Non-pigmented ciliary epithelial cell (primary cell): ENCODE measurements around the gene PTGES3.
A peak's percentile ranks its signal among the peaks of the same experiment; 100 is the strongest.
"Not testable (repeated sequence)": the region's sequence is repeated elsewhere in the genome, so short reads cannot be mapped to it uniquely, and the experiment has no call there.

Experiments used
- DNase-seq: peaks from one replicate; pipeline ENCODE4 v3.0.0-alpha.2; 2010; ENCODE audit warnings: low read depth

PTGES3 gene, protein sequence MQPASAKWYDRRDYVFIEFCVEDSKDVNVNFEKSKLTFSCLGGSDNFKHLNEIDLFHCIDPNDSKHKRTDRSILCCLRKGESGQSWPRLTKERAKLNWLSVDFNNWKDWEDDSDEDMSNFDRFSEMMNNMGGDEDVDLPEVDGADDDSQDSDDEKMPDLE

DNA sequence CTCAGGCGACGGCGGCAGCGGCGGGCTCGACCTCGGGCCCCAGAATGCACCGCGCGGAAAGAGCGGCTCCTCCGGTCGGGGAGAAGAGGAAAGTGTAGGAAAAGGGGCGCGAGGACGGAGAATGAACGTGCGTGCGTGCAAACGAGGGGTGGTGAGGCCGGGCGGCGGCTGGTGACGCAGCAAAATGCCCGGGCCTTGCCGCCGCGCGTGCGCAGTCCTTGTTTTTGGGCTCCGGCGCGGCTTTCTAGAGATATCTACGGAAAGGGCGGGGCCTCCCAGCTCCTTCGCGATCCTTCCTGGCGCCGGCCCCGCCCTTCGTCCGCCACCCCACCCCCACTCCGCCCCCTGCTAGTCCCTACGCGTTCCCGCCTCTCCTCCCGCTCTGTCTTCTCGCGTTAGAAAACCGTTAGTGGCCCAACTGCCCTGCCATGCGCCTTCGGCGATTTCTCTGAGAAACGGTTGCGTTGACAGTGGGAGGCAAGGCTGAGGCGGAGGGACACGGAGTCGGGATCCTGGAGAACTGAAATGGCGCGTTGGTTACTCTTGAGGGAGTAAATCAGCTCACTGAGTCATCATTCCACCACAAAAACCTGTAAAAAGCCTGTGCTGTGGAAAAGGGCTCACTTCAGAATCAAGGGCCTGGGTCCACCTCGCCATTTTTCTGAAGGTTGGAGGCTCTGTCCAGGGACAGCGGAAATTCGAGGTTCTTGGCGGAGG, at the start of gene PTGES3:
Gene PTGES3 (minus strand): TSS at position 156 of the 717 bp plus-strand sequence. CDS start 285 bp downstream, outside the sequence.
- DNase-seq, result peak; percentile 87

DNA sequence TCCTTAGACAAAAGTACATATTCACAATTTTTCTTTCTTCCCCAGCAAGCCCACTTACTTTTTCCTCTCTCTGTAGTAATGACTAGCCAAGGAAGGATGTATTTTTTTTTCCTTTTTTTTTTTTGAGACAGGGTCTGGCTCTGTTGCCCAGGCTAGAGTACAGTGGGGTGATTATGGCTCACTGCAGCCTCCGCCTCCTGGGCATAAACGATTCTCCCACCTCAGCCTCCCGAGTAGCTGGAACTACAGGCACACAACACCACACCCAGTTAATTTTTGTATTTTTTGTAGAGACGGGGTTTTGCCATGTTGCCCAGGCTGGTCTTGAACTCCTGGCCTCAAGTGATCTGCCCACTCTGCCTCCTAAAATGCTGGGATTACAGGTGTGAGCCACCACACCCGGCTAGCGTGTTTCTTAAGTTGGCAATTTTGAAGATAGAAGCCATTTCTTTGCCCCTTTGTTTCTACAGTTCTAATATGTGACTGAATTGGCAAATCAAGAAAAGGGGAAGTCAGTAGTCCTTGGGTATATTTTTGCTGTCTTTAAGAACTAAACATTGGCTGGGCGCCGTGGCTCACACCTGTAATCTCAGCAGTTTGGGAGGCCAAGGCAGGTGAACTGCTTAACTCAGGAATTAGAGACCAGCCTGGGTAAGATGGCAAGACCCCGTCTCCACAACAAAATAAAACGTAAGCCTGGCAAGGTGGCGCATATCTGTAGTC, 40.2 kb upstream of the PTGES3 start:
- DNase-seq, result no peak

DNA sequence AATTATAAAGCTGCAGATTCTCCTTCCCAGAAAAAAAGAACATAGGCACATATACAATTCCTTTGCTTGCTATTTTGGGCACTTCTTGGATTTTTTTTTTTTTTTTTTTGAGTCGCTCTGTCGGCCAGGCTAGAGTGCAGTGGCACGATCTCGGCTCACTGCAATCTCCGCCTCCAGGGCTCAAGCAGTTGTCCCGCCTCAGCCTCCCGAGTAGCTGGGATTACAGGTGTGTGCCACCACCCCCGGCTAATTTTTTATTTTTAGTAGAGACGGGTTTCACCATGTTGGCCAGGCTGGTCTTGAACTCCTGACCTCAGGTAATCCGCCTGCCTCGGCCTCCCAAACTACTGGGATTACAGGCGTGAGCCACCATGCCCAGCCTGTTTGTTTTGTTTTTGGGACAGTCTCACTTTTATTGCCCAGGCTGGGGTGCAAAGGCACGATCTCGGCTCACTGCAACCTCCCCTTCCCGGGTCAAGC, 38.2 kb upstream of the PTGES3 start:
- not testable (repeated sequence) for DNase-seq

DNA sequence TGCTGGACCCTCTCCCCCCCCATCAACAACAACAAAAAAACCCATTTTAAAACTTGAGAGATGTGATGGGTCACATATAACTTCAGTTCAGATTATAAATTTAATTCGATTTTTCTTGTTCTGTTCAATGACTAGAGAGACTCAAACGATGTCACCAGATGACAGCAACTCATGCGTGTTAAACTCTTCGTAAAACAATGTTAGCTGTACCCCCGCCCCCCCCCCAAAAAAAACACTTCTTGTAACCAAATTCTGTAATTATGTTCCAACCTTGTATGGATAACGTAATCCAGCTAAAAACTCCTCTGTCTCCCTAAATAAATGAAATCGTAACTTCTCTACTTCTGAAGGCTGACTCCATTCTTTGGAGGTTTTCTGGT, 37.6 kb upstream of the PTGES3 start:
- DNase-seq, result no peak

DNA sequence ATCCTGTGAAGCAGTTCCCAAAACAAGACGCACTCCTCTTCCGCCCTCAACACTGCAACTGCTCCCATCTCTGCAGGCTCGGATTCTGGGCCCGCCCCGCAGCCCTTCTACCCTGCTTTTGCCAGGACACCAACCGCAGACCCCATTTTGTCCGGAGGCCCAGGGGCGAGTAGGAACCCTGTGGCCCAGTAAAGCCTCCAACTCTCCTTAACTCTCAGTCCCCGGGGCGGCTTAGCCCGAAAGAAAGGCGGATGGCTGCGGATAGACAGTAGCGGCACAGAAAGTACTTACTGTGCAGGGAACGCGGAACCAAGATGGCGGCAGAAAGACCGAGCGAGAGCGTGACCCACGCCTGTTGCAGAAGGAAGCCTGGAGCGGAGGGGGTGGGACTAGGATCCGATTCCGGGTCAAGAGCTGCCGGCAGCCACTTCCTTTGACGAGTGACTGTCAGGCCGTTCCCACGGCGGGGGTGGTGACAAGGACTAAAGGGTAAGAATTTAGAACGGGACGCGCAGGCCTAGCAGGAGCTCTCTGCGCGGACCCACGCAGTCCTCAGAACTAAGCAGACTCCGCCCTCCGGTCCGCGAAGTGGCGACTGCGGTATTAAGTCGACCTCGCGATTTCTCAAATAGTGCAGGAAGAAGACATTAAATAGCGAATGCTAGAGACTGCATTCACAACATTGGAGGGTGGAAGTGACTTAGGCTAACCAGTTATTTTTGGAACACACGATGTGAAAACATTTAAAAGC, 37.1 kb upstream of the PTGES3 start, which contains the start of gene NACA:
Gene NACA (minus strand): TSS at position 328 of the 751 bp plus-strand sequence. CDS start 778 bp downstream, outside the sequence.
- peak; percentile 92 for DNase-seq

DNA sequence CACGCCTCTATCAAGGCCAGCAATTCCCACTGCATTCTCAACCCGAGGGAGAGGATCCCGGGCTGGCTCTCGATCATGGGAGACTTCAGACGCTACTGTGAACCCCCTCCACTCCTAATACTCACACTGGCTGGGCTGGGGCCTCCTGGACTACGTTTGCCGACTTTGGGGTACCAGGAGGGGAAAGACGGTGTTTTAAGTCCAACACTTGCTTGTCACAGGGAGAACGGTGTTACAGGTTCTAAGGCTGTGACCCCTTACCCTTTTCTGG, 36.6 kb upstream of the PTGES3 start:
- DNase-seq, result no peak

DNA sequence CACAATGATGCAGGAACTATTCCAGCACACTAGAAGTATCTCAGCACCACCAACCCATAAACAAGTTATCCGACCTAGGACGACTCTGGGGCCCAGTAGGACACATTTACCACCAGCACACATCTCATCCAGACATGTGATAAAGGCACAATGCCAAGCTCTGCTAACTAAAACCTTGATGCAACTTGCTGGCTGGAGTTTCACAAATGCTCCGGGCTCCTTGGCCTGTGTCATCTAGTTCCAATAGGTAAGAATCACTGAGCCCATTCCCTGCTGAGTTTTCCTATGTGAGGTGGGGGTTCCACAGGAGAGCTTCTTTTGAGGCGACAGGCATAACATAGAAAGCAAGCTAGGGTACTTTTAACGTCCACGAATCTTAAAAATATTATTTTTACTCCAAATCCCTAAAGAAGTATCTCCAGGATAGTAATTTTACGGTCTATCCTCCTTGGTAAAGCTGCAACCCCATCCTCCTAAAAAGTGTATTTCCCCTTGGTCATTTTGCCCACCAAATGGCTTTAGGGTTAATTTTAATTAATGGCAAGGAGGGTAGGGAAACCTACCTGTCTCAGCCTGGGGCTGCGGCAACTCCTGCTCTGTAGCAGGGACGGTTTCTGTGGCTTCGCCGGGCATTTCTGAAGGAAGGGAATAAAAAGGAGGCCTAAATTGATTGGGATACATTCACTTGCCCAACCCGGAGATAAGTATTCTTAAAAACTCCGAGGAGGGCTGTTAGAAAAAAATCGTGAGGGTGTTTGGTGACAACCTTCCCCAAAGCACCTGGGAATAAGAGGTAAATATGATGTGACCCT, 36.0 kb upstream of the PTGES3 start:
- peak; percentile 34 for DNase-seq

DNA sequence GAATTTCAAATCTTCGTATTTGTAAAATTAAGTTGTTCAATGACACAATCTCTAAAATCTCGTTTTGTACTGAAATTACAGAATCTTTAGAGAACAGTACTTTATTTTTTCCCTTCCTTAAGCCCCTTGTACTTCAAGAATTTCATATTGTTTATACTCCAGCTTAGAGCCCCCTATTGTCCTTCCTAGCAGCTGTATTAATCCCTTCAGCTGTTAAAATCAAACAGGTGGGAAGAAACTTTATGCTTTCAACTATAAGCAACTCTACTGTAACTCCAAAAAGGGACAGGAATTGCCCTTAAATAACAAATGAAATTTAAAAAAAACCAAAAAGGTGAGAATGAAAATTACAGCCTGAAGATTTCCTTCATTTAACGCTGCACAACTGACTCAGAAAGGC, 35.3 kb upstream of the PTGES3 start:
- DNase-seq, result no peak

DNA sequence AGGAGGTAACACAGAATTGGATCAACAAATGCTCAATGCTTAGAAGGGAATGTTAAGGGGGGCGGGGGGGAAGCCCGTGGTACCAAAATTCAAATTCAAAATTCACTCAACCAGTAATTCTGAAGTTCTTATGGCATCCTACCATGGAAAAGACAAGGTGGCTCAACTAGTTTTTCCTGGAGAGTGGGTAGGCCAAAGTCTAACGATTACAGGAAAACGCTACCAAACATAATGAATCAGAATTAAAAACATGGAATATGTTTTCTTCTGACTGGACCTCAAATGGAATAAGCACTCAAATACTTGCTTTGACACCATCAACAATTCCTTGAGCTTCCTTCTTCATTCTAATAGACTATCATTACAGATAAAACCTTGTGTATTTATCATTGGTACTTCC, 34.7 kb upstream of the PTGES3 start:
- no peak for DNase-seq

DNA sequence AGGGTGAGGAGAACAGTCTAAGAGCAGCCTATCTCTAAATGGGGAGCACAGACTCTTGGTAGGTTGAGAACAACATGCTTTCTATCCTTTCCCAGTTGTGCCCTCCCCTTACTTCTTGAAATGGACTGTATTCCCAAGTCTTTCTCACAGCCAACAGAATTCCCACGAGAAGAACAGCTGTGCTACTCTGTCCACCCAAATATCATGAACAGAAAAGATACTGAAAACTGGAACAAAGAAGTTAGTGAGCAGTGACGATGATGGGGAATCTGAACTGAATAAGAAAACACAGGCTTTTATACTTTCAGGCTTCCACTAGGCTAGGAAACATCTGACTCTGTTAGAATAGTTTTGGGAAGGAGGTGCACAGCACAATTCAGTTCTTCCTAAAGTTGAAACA, 33.6 kb upstream of the PTGES3 start:
- DNase-seq, result no peak

DNA sequence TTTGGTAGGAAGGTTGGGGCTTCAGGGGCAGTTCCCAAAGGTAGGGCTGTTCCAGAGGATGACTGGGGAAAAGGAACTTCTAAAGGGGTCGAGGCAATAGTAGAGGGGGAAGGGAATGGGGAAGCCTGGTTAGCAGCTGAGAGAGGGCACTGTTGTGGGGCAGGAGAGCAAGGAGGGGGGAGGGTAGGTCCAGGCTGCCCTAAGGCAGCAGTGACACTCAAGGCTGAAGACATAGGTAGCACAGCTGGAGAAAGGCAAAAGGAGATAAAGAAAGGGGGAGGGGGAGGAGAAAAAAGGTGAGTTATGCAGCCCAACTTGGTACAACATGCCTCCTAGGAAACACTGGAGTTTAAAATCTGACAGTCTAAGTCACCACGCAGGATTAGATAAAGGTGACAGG, 33.1 kb upstream of the PTGES3 start:
- DNase-seq, result no peak

DNA sequence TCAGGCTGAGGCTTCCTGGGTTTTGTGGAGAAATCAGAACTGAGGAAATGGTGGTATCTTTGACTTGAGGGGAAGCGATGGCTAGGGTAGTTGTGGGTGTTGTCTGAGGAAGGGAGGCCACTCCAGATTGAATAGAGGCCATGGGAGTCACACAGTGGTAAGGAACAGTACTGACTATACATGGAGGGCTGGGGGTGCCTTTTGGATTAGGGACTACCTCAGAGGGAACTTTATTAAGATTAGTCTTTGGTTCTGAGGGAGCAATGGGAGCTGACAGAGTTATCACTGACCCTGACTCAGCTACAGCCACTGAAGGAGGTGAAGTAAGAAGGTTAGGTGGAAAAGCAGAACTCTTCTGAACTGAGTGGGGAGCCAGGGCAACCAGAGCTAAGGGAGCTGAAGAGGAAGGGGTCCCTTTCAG, 32.7 kb upstream of the PTGES3 start:
- no peak for DNase-seq

DNA sequence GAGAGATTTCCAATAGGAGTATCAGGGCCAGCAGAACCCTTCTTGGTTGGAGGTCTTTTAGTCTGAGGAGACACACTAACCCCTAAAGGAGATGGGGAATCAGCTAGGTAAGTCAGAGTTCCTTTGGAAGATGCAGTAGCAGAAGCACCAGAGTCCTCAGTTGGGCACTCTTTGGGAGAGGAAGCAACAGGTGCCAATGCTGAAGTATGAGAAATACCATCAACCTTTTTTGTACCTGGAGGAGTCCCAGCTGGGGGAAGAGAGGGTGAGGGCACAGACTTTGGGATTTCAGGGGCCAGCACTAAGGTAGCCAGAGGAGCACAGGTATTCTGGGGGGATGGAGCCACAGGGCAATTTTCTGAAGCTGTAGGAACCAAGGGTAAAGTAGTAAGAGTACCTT, 31.0 kb upstream of the PTGES3 start:
- DNase-seq, result no peak

DNA sequence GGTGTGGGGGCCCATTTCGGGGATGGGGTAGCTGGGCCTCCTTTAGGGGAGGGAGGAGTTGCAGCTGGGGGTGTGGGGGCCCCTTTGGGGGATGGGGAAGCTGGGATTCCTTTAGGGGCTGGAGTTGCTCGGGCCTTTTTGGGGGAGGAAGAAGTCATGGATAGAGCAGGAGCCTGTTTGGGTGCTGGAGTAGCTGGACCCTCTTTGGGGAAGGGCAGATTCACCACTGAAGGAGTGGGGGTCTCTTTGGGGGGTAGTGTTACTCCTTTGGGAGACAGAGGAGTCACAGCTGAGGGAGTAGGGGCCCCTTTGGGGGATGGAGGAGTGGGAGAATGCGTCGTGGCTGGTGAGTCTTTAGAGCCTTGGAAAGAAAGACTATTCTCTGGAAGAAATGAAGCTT, 30.6 kb upstream of the PTGES3 start:
- DNase-seq, result no peak

DNA sequence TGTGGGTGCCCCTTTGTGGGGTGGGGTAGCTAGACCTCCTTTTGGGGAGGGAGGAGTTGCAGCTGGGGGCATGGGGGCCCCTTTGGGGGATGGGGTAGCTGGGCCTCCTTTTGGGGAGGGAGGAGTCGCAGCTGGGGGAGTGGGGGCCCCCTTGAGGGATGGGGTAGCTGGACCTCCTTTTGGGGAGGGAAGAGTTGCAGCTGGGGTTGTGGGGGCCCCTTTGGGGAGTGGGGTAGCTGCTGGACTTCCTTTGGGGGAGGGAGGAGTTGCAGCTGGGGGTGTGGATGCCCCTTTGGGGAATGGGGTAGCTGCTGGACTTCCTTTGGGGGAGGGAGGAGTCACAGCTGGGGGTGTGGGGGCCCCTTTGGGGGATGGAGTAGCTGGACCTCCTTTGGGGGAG, 30.1 kb upstream of the PTGES3 start:
- no peak for DNase-seq

DNA sequence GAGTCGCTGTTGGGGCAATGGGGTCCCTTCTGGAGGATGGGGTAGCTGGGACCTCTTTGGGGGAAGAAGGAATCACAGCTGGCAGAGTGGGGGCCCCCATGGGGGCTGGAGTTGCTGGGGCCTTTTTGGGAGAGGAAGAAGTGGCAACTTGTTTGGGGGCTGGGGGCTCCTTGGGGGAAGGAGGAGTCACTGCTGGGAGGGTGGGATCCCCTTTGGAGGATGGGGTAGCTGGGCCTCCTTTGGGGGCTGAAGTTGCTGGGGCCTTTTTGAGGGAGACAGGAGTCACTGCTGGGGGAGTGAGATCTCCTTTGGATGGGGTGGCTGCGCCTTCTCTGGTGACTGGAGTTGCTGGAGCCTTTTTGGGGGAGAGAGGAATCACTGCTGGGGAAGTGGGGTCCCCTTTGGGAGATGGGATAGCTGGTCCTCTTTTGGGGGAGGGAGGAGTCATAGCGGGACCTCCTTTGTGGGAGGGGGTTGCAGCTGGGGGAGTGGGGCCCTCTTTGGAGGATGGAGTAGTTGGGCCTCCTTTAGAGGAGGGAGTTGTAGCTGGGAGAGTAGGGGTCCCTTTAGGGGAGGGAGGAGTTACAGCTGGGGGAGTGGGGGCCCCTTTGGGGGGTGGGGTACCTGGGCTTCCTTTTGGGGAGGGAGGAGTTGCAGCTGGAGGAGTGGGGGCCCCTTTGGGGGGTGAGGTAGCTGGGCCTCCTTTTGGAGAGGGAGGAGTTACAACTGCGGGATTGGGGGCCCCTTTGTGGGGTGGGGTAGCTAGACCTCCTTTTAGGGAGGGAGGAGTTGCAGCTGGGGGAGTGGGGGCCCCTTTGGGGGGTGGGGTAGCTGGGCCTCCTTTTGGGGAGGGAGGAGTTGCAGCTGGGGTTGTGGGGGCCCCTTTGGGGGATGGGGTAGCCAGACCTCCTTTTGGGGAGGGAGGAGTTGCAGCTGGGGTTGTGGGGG, 29.1 kb upstream of the PTGES3 start:
- DNase-seq, result no peak

DNA sequence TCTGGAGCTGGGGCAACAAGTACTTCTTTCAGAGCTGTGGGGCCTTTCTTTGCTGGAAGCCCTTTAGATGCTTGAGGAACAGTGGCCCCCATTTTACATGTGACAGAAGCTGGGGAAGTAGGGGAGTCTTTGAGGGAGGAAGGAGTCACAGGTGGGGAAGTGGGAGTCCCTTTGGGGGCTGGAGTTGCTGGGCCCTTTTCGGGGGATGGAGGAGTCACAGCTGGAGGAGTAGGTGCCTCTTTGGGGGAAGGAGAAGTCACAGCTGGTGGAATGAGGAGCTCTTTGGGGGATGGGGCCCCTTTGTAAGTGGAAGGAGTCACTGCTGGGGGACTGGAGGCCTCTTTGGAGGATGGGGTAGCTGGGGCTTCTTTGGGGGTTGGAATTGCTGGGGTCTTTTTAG, 28.4 kb upstream of the PTGES3 start:
- no peak for DNase-seq

DNA sequence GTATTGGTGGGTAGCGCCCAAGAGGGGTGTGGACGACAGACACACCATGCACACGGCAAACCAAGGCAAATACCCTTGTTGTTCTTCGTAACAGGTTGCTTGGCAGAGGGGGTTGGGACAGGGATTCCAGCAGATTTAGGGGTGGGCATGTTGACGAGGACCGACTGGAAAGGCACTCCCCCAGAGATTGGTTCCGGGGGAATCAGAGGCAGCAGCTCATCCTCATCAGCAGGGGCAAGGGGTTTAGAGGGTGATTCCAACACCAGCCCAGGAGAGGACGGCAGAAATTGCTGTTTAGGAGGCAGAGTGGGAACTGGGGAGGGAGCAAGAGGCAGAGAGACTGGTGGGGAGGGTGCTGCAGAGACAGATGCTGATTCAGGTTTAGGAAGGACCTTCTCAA, 27.7 kb upstream of the PTGES3 start:
- DNase-seq, result no peak

DNA sequence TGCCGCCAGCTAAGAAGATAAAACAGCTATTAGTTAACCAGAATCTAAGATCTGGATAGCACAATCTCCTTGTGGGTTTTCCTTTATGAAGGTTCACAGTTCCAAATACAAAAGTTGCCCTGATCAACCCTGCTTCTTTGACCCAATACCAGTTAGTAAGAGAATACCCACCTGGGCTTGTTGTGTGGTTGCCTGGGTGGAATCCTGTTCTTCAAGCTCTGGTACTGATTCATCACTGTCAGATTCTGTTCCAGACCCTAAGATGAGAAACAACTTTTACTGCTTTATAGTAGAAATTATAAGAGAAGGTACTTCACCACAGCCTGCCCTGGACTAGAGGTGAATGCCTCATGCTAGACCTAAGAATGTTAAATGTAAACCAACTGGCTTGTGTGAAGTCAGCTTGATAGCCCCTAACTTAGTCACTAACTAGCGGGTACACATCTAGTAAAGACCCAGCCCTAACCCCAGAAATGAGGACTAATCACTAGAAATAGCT, 26.4 kb upstream of the PTGES3 start:
- DNase-seq, result no peak

DNA sequence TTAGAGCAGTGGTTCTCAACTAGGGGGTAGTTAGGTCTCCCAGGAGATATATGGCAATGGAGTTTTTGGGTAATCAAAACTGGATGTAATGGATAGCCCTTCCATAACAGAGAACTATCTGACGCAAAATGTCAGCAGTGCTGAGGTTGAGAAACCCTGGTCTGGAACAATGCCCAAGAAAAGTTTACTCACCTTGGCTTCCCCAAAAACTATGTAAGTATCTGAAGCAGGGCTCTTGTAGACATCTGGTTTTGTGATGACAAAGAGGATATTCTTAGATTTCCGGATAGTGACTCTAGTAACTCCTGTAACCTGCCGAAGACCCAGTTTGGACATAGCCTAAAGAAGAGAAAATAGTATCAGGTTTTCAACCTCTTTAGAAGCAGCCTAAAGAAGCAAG, 25.3 kb upstream of the PTGES3 start:
- DNase-seq, result no peak
